ENCODE measurements around the gene ITGAX. TPM values are rescaled to one million over a fixed set of nuclear protein-coding genes. Genes with fewer than 3 reads are reported as not detected.
"Not testable (repeated sequence)": the region's sequence is repeated elsewhere in the genome, so short reads cannot be mapped to it uniquely, and the experiment has no call there.

The ITGAX gene
- total RNA-seq, 1 experiment from 2014 or later, result 0.80 TPM

DNA sequence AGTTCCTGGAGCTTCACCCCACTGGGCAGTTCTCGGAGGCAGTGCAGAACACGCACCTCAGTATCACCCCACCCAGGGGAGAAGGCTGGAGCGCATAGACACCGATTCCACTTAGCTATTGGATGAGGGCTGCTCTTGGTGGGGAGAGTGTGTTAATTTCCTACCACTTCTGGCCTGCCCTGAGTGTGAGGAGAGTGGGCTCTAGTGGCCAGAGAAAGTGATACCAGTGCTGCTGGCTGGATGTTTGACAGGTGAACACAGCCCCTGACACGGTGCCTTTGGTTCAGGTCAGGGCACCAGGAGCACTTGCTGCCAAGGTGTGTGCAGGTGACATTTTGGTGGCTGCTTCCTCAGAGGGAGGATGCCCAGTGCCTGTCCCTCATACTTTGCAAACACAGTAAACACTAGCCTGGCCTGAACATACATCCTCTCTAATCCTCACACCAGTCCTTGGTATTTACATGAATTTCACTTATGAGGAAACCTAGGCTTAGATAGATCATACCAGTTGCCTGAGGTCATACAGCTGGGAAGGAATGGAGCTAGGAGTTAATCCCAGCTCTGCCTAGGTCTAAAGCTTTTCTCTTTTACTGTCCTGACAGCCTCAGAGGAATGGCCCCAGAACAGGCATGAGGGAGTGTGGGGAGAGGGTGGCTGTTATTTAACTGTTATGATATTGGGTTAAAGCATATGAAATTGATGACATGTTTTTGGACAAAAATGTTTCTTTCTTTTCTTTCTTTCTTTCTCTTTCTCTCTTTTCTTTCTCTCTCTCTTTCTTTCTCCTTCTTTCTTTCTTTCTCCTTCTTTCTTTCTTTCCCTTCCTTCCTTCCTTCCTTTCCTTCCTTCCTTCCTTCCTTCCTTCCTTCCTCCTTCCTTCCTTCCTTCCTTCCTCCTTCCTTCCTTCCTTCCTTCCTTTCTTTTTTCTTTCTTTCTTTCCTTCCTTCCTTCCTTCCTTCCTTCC lies 21.0 kb upstream of the ITGAX start:
- peaks cover 32% of the 10 kb centered on the region for H3K27me3 ChIP-seq (ENCODE audit: control insufficient read depth, insufficient read depth, low read length)
- H3K36me3 ChIP-seq (replicated peaks; ENCODE audit: control insufficient read depth, insufficient read depth, low read length), result no peaks in the 10 kb centered on the region
- no peak overlapping the region for H3K4me3 ChIP-seq (ENCODE audit: insufficient read depth, low read depth, low read length)
- peak; percentile 80 for DNase-seq

DNA sequence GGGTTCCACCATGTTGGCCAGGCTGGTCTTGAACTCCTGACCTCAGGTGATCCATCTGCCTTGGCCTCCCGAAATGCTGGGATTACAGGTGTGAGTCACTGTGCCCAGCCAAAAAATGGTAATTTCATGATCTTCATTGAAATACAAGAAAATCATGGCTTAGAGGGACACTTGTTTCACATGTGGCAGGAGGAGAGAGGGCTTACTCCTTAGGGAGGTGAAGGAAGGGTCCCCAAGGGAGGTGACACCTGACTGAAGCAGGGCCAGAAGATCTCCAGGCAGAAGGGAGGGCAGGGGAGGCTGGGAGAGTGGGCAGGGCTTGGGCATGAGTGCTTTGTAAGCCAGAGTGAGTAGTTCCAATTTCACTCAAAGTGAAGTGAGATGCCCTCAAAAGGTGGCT lies 20.0 kb upstream of the ITGAX start:
- Histone ChIP-seq H3K36me3 (replicated peaks; ENCODE audit: control insufficient read depth, insufficient read depth, low read length) (no peaks in the 10 kb centered on the region), H3K27me3 (ENCODE audit: control insufficient read depth, insufficient read depth, low read length) (peaks cover 23% of the 10 kb centered on the region), H3K4me3 (ENCODE audit: insufficient read depth, low read depth, low read length) (no peak overlapping the region)
- no peak for DNase-seq

DNA sequence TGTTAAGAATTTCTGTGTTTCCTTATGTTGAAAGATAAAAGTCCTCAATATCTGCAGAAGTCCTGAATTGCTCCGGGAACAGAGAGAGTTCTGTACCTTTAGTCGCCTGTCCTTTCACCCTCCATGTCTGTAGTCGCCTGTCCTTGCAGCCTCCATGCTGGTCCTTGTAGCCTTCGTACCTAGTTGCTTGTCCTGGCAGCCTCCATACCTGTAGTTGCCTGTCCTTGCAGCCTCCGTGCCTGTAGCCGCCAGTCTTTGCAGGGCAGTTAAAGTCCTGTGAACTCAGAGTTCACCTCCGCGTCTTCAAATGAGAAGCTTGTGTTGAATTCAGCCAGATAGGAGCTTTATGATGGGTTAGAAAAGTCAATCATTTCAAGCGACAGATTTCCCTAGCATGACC lies 19.5 kb upstream of the ITGAX start:
- no peak overlapping the region for H3K4me3 ChIP-seq (ENCODE audit: insufficient read depth, low read depth, low read length)
- no peaks in the 10 kb centered on the region for H3K36me3 ChIP-seq (replicated peaks; ENCODE audit: control insufficient read depth, insufficient read depth, low read length)
- no peak for DNase-seq
- peaks cover 18% of the 10 kb centered on the region for H3K27me3 ChIP-seq (ENCODE audit: control insufficient read depth, insufficient read depth, low read length)

DNA sequence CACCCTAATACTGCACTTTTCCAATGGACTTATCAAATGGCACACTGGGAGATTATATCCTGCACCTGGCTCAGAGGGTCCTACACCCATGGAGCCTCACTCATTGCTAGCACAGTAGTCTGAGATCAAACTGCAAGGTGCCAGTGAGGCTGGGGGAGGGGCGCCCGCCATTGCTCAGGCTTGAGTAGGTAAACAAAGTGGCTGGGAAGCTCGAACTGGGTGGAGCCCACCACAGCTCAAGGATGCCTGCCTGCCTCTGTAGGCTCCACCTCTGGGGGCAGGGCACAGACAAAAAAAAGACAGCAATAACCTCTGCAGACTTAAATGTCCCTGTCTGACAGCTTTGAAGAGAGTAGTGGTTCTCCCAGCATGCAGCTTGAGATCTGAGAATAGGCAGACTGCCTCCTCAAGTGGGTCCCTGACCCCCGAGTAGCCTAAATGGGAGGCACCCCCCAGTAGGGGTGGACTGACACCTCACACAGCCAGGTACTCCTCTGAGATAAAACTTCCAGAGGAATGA lies 16.8 kb upstream of the ITGAX start:
- not testable (repeated sequence) for DNase-seq; H3K36me3 ChIP-seq (replicated peaks; ENCODE audit: control insufficient read depth, insufficient read depth, low read length); H3K4me3 ChIP-seq (ENCODE audit: insufficient read depth, low read depth, low read length); H3K27me3 ChIP-seq (ENCODE audit: control insufficient read depth, insufficient read depth, low read length)

DNA sequence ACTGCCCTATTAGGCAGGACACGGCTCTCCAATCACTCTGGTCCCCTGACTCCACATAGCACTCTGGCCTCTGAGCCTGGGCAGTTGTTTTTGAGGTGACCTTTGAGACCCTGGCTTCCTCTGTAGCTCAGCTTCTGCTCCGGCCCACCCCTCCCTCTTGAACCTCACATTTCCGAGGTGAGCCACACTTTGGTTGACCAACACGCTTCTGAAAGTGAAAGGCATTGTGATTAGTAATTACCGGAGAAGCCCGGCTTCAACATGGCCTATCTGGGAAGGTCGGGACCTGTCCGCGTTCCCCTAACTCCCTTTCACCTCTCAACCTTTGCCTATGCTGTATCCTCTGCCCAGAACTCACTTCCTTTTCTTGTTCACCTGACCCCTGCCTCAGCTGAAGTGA lies 10.3 kb upstream of the ITGAX start:
- H3K36me3 ChIP-seq (replicated peaks; ENCODE audit: control insufficient read depth, insufficient read depth, low read length), result no peaks in the 10 kb centered on the region
- H3K27me3 ChIP-seq (ENCODE audit: control insufficient read depth, insufficient read depth, low read length), result no peaks in the 10 kb centered on the region
- H3K4me3 ChIP-seq (ENCODE audit: insufficient read depth, low read depth, low read length), result no peak overlapping the region
- no peak for DNase-seq

DNA sequence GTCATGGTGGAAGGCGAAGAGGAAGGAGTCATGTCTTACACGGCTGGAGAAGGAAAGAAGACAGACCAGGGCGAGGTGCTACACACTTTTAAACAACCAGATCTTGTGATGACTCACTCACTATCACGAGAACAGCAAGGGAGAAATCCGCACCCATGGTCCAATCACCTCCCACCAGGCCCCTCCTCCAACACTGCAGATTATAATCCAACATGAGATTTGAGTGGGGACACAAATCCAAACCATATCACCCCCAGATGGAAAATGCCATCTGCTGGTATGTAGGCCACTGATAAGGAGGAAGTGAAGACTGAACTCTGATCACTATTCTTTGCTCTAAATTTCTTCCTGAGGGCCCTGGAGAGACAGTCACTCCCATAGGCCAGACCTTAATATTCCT lies 7.5 kb upstream of the ITGAX start:
- Histone ChIP-seq H3K27me3 (ENCODE audit: control insufficient read depth, insufficient read depth, low read length) (no peaks in the 10 kb centered on the region), H3K36me3 (replicated peaks; ENCODE audit: control insufficient read depth, insufficient read depth, low read length) (no peaks in the 10 kb centered on the region), H3K4me3 (ENCODE audit: insufficient read depth, low read depth, low read length) (no peak overlapping the region)
- DNase-seq, result no peak

DNA sequence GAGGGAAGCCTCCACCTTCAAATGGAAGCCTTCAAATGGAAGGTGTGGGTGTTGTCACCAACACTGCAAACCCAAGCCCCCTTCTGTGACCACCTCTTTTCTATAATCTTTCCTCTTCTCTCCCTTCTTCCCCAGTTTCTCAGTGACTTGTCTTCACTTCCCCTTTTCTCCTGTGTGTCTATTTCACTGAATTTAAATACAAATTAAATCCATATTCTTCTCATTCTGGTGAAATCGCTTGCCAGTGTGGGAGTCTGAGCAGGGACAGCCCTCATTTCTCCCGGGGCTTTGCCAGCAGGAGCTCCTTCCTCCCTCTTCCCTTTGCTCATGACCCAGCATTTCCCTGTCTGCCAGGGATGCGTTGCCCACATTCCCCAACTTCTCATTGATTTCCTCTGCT lies 6.4 kb upstream of the ITGAX start:
- no peak for DNase-seq
- no peaks in the 10 kb centered on the region for H3K27me3 ChIP-seq (ENCODE audit: control insufficient read depth, insufficient read depth, low read length)
- H3K36me3 ChIP-seq (replicated peaks; ENCODE audit: control insufficient read depth, insufficient read depth, low read length), result no peaks in the 10 kb centered on the region
- H3K4me3 ChIP-seq (ENCODE audit: insufficient read depth, low read depth, low read length), result no peak overlapping the region

DNA sequence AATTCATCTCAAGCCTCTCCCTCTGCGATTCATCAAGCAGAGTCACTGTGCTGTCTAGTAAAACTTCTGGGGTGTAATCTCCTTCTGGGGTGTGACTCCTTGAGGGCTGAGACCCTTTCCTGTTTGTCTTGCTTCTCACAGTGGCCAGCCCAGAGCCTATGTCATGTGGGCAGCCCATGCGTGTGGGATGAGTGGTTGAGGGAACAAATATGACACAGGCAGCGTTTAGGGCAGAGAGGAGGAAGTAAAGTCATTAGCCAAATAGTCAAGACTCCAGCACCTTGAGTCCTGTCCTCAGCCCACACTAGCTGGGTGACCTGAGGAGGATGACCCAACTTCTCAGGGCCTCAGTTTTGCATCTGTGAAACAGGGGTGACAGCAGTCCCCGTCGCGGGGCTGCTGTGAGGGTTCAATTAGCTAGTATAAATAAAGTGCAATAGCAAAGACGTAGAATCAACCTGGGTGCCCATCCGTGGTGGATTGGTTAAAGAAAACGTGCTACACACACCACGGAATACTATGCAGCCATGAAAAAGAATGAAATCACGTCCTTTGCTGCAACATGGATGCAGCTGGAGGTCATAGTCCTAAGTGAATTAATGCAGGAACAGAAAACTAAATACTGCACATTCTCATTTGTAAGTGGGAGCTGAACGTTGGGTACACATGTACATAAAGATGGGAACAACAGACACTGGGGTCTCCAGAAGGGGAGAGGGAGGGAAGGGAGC lies 4.5 kb upstream of the ITGAX start:
- H3K36me3 ChIP-seq (replicated peaks; ENCODE audit: control insufficient read depth, insufficient read depth, low read length), result no peaks in the 10 kb centered on the region
- H3K27me3 ChIP-seq (ENCODE audit: control insufficient read depth, insufficient read depth, low read length), result no peaks in the 10 kb centered on the region
- DNase-seq, result peak; percentile 5
- no peak overlapping the region for H3K4me3 ChIP-seq (ENCODE audit: insufficient read depth, low read depth, low read length)

DNA sequence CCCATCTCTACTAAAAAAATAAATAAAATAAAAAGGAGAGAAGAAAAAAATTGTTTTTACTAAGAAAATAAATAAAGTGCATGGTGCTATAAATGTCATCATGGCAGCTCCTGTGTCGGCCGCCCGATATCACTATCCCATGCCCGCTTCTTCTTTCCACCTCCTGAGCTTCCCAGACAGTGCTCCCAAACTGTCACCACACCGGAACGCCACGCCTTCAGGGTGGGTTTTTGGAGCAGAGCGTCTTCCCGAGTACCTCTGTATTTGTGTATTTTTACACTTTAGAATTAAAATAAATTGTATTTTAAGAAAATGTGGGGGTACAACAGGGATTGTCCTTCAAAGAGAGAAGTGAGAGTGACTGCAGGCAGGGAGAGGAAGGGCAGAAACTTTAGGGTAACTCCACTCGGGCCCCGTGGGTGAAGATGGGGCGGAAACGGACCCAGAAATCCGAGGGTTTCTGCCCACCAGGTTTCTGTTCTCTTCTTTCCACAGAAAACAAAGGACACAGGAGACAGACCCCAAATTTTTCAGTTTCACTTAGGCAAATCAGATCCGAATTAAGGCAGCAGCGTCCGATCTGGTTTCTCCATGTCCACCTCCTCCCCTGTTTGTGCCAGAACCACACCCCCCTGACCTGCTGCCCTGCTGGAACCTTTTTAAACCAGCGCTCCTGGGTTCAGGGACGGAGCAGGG lies 3.6 kb upstream of the ITGAX start:
- no peaks in the 10 kb centered on the region for H3K36me3 ChIP-seq (replicated peaks; ENCODE audit: control insufficient read depth, insufficient read depth, low read length)
- H3K4me3 ChIP-seq (ENCODE audit: insufficient read depth, low read depth, low read length), result no peak overlapping the region
- no peak for DNase-seq
- no peaks in the 10 kb centered on the region for H3K27me3 ChIP-seq (ENCODE audit: control insufficient read depth, insufficient read depth, low read length)

DNA sequence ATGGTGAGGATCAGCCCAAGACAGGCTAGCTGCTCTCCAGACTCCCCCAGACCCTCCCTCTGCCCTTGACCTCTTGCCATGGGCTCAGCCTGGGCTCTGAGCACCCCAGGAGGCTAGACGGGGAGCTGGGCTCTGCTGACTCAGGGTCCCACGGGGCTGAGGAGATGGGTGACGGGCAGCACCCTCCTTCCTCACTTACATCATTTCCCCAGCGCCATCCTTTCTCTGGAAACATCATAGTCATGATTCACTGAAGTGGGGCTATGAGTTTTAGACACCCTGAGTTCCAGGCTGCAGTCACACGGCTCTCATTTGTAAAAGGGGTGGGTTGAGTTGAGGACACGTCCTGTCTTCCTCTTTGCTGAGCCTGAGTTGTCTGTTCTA lies 3.0 kb upstream of the ITGAX start:
- Histone ChIP-seq H3K36me3 (replicated peaks; ENCODE audit: control insufficient read depth, insufficient read depth, low read length) (no peaks in the 10 kb centered on the region), H3K27me3 (ENCODE audit: control insufficient read depth, insufficient read depth, low read length) (no peaks in the 10 kb centered on the region), H3K4me3 (ENCODE audit: insufficient read depth, low read depth, low read length) (no peak overlapping the region)
- DNase-seq, result no peak

DNA sequence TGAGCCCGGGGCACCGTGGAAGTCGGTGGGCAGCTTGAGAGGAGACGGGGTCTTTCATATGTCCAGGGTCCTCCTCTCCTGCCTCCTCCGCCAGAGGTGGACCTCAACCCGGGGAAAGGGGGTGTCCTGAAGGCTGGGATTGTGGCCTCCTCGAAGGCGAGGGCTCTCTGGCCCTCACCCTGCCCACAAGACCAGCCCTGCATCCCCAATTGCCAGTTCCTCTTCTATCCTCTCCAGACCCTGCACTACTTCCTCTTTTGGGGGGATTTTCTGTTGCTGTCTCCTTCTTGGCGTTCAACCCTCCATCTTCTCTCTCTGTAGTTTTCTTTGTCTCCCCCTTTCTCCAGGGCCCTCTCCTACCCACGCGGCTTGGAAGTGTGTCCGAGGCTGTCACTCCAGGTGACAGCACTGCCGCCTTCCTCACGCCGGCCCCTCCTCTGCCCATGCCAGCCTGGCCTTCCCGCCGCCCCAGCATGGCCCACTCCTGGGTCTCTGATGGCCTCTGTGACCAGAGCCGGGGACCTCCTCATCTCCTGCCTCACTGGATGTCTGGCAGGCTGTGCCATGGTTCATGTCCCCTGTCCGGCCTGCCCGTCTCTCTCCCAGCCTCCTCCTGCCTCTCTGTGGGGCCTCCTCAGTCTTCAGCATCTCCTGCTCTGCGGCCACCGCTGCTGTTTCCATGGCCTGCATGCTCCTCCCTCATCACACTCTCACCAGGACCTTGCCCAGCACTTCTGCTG lies 2.4 kb upstream of the ITGAX start:
- Histone ChIP-seq H3K36me3 (replicated peaks; ENCODE audit: control insufficient read depth, insufficient read depth, low read length) (no peaks in the 10 kb centered on the region), H3K4me3 (ENCODE audit: insufficient read depth, low read depth, low read length) (no peak overlapping the region), H3K27me3 (ENCODE audit: control insufficient read depth, insufficient read depth, low read length) (no peaks in the 10 kb centered on the region)
- peak; percentile 36 for DNase-seq

DNA sequence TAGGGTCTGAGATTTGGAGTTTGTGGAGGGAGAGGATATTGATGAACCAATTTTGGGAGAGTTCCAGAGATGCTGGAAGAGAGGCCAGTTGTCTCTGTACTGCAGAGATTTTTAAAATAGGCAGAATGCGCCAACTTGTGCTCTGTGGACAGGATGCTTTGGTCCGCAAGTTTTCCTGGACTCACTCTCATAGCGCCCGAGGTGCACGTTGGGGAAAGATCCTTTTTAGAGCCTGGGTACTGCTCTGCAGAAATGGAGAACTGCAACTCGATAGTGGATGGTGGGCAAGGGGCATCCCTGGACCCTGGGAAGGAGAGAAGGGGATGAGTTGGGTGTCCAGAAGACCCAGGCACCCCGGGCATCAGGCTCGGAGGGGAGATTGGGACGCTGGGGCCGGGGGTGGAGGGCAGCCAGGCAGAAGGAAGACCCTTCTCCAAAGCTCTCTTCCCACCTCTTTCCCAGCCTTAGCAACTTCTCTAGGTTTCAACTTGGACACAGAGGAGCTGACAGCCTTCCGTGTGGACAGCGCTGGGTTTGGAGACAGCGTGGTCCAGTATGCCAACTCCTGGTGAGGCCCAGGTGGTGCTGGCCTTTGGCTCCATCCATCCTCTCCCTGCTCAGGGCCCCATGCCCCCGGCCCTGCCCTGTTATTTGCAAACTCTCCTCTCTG lies 590 bp downstream of the ITGAX start:
- no peaks in the 10 kb centered on the region for H3K36me3 ChIP-seq (replicated peaks; ENCODE audit: control insufficient read depth, insufficient read depth, low read length)
- H3K27me3 ChIP-seq (ENCODE audit: control insufficient read depth, insufficient read depth, low read length), result no peaks in the 10 kb centered on the region
- DNase-seq, result peak; percentile 41
- H3K4me3 ChIP-seq (ENCODE audit: insufficient read depth, low read depth, low read length), result no peak overlapping the region

DNA sequence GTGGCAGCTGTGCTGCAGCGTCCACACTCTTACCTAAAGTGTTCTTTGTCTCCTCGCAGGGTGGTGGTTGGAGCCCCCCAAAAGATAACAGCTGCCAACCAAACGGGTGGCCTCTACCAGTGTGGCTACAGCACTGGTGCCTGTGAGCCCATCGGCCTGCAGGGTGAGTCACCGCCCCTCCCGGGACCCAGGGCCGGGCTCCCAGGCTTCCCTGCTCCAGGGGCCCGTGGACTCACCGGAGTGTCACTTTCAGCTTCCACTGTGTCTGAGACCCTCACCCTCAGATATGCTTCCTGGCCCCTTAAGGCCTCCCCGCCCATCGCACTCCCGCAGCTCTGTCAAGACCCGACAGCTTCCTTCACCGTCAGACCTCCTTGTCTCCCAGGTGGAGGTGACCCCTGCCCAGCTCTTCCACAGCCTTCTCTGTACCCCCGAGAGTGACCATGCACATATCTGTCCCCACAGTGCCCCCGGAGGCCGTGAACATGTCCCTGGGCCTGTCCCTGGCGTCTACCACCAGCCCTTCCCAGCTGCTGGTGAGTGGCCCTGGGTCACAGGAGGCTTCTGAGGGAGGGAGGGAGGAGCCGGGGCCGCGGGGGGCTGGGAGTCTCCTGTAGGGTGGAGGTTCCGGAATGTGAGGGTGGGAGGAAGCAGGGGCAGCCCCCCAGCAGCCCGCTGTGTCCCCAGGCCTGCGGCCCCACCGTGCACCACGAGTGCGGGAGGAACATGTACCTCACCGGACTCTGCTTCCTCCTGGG lies 1.8 kb downstream of the ITGAX start:
- DNase-seq, result peak; percentile 81
- no peaks in the 10 kb centered on the region for H3K27me3 ChIP-seq (ENCODE audit: control insufficient read depth, insufficient read depth, low read length)
- H3K4me3 ChIP-seq (ENCODE audit: insufficient read depth, low read depth, low read length), result no peak overlapping the region
- no peaks in the 10 kb centered on the region for H3K36me3 ChIP-seq (replicated peaks; ENCODE audit: control insufficient read depth, insufficient read depth, low read length)
